SKM-1 (cell line): ENCODE measurements around the gene TNS1.

ENCODE experiments used
- DNase-seq: peaks from one replicate; lab custom pipeline; 2025; ENCODE audit not compliant: unreplicated experiment; lab: John Stamatoyannopoulos, UW

The TNS1 gene

GRCh38 chr2:217964275-217965161 lies 38.3 kb downstream of the TNS1 start:
- DNase-seq, result no peak

GRCh38 chr2:217960351-217960750 lies 42.4 kb downstream of the TNS1 start:
- DNase-seq, result no peak

- no peak for DNase-seq
These were observed 43.1 kb downstream of the TNS1 start for GRCh38 chr2:217959723-217960122.

GRCh38 chr2:217958884-217959225 lies 43.9 kb downstream of the TNS1 start:
- DNase-seq, result no peak

- DNase-seq, result no peak
These were observed 44.5 kb downstream of the TNS1 start for GRCh38 chr2:217958206-217958883.

GRCh38 chr2:217956586-217957457 lies 46.0 kb downstream of the TNS1 start:
- no peak for DNase-seq

GRCh38 chr2:217955881-217956493 lies 46.8 kb downstream of the TNS1 start:
- DNase-seq, result no peak

- no peak for DNase-seq
These were observed 47.6 kb downstream of the TNS1 start for GRCh38 chr2:217954971-217955740.

GRCh38 chr2:217954469-217954868 lies 48.3 kb downstream of the TNS1 start:
- no peak for DNase-seq

GRCh38 chr2:217954051-217954450 lies 48.7 kb downstream of the TNS1 start:
- no peak for DNase-seq

GRCh38 chr2:217953531-217953932 lies 49.3 kb downstream of the TNS1 start:
- DNase-seq, result no peak

- DNase-seq, result no peak
These were observed 49.7 kb downstream of the TNS1 start for GRCh38 chr2:217953011-217953481.

- no peak for DNase-seq
These were observed 50.4 kb downstream of the TNS1 start for GRCh38 chr2:217952409-217952808.

GRCh38 chr2:217951521-217952247 lies 51.1 kb downstream of the TNS1 start:
- DNase-seq, result no peak

- no peak for DNase-seq
These were observed 51.7 kb downstream of the TNS1 start for GRCh38 chr2:217951091-217951490.

- DNase-seq, result no peak
These were observed 52.4 kb downstream of the TNS1 start for GRCh38 chr2:217950401-217950871.

- no peak for DNase-seq
These were observed 53.3 kb downstream of the TNS1 start for GRCh38 chr2:217949447-217949846.

GRCh38 chr2:217948897-217949296 lies 53.9 kb downstream of the TNS1 start:
- DNase-seq, result no peak

- no peak for DNase-seq
These were observed 54.4 kb downstream of the TNS1 start for GRCh38 chr2:217948351-217948791.
